IPS-20b (cell line): ENCODE measurements around the gene OS9.
"Not testable (repeated sequence)": the region's sequence is repeated elsewhere in the genome, so short reads cannot be mapped to it uniquely, and the experiment has no call there.

Experiments used
- H3K27ac ChIP-seq: one replicate; pipeline ENCODE4 v1.5.1; 2013; ENCODE audit warnings: low read length
- H3K27me3 ChIP-seq: 2 replicates; pipeline ENCODE4 v1.6.1; 2013; ENCODE audit warnings: mild to moderate bottlenecking, low read length, inconsistent platforms; ENCODE audit not compliant: insufficient read depth
- H3K36me3 ChIP-seq: 2 replicates; pipeline ENCODE4 v1.6.1; 2013; ENCODE audit warnings: low read depth, mild to moderate bottlenecking, inconsistent platforms, low read length, moderate library complexity; ENCODE audit not compliant: insufficient read depth
- H3K4me1 ChIP-seq: 2 replicates; pipeline ENCODE4 v1.6.1; 2013; ENCODE audit warnings: mild to moderate bottlenecking, control low read depth, inconsistent platforms, low read length, moderate library complexity; ENCODE audit not compliant: insufficient read depth
- H3K4me3 ChIP-seq: 2 replicates; pipeline ENCODE4 v1.5.1; 2013; ENCODE audit warnings: mild to moderate bottlenecking, low read length, inconsistent platforms
- H3K9ac ChIP-seq: 2 replicates; pipeline ENCODE4 v1.6.1; 2013; ENCODE audit warnings: low read depth, mild to moderate bottlenecking, inconsistent platforms, low read length, moderate library complexity
- H3K9me3 ChIP-seq: 2 replicates; pipeline ENCODE4 v1.6.1; 2013; ENCODE audit warnings: mild to moderate bottlenecking, low read depth, low read length, inconsistent platforms; ENCODE audit not compliant: insufficient read depth

Gene OS9

DNA sequence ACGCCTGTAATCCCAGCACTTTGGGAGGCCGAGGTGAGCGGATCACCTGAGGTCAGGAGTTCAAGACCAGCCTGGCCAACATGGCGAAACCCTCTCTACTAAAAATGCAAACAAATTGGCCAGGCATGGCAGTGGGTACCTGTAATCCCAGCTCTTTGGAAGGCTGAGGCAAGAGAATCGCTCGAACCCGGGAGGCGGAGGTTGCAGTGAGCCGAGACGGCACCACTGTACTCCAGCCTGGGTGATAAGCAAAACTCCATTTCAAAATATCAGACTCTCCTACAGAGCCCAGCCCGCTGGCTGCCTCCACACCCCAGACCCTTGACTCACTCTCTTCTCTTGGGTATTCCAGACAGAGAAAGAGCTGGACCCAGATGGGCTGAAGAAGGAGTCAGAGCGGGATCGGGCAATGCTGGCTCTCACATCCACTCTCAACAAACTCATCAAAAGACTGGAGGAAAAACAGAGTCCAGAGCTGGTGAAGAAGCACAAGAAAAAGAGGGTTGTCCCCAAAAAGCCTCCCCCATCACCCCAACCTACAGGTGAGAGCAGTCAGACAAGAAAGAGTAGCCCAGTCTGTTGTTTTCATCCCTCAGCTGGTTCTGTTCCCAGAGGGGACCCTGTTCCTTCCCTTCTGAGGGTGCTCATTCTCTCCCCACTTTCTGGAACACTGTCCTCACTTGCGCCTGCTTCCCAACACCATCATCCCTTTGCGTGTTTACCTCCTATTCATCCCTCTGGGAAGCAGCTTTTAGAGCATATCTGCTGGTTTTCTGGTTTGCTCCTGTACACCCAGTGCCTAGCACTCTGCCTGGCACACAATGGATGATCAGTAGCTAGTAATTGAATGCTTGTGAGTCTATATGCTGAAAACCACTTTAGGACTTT, 25.0 kb downstream of the OS9 start:
- no peaks in the 10 kb centered on the region for H3K4me1 ChIP-seq
- no peaks in the 10 kb centered on the region for H3K9me3 ChIP-seq
- no peak overlapping the region for H3K27ac ChIP-seq
- peaks cover 18% of the 10 kb centered on the region for H3K36me3 ChIP-seq
- H3K4me3 ChIP-seq, result no peak overlapping the region
- H3K9ac ChIP-seq, result no peak overlapping the region
- H3K27me3 ChIP-seq, result peaks cover 13% of the 10 kb centered on the region

DNA sequence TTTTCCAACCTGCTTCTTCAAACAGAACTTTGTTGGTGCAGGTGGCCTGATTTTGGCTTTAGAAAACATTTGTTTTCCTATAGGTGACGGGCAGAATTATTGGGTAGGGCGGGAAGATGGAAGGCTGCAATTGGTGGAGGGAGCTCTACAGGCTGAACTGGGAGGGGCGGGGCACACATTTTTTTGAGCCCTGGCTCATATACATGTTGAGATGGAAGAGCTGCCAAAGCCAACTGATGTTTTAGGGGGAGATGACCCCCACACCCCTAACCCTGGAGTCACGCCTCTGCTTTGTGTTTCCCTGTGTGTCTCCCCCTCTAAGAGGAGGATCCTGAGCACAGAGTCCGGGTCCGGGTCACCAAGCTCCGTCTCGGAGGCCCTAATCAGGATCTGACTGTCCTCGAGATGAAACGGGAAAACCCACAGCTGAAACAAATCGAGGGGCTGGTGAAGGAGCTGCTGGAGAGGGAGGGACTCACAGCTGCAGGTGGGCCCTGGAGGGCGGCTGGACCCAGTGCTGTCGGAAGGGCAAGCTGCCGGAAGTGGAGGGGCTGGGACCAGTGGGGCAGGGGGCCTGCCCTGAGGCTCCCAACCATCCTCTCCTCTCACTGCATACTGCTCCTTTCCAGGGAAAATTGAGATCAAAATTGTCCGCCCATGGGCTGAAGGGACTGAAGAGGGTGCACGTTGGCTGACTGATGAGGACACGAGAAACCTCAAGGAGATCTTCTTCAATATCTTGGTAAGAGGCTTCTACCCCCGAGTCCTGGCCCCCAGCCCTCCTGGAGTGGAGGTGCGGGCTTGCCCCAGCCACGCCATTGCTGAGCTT, 26.1 kb downstream of the OS9 start:
- H3K4me3 ChIP-seq, result no peak overlapping the region
- no peak overlapping the region for H3K9ac ChIP-seq
- H3K27me3 ChIP-seq, result peaks cover 24% of the 10 kb centered on the region
- H3K27ac ChIP-seq, result no peak overlapping the region
- H3K36me3 ChIP-seq, result peaks cover 18% of the 10 kb centered on the region
- H3K9me3 ChIP-seq, result no peaks in the 10 kb centered on the region
- no peaks in the 10 kb centered on the region for H3K4me1 ChIP-seq

DNA sequence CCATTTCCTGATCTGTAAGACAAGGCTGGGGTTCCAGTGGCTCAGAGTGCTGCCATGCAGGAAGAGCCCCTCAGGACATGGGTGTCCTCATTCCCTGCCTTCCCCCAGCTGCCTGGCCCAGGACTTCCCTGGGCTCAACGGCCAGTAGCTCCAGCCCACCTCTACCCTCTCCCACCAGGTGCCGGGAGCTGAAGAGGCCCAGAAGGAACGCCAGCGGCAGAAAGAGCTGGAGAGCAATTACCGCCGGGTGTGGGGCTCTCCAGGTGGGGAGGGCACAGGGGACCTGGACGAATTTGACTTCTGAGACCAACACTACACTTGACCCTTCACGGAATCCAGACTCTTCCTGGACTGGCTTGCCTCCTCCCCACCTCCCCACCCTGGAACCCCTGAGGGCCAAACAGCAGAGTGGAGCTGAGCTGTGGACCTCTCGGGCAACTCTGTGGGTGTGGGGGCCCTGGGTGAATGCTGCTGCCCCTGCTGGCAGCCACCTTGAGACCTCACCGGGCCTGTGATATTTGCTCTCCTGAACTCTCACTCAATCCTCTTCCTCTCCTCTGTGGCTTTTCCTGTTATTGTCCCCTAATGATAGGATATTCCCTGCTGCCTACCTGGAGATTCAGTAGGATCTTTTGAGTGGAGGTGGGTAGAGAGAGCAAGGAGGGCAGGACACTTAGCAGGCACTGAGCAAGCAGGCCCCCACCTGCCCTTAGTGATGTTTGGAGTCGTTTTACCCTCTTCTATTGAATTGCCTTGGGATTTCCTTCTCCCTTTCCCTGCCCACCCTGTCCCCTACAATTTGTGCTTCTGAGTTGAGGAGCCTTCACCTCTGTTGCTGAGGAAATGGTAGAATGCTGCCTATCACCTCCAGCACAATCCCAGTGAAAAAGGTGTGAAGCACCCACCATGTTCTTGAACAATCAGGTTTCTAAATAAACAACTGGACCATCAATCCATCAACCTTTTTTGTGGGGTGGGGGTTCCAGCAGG, 27.0 kb downstream of the OS9 start:
- Histone ChIP-seq H3K9ac (no peak overlapping the region), H3K27me3 (peaks cover 32% of the 10 kb centered on the region), H3K36me3 (peaks cover 18% of the 10 kb centered on the region), H3K27ac (no peak overlapping the region), H3K9me3 (no peaks in the 10 kb centered on the region), H3K4me1 (no peaks in the 10 kb centered on the region), H3K4me3 (no peak overlapping the region)

DNA sequence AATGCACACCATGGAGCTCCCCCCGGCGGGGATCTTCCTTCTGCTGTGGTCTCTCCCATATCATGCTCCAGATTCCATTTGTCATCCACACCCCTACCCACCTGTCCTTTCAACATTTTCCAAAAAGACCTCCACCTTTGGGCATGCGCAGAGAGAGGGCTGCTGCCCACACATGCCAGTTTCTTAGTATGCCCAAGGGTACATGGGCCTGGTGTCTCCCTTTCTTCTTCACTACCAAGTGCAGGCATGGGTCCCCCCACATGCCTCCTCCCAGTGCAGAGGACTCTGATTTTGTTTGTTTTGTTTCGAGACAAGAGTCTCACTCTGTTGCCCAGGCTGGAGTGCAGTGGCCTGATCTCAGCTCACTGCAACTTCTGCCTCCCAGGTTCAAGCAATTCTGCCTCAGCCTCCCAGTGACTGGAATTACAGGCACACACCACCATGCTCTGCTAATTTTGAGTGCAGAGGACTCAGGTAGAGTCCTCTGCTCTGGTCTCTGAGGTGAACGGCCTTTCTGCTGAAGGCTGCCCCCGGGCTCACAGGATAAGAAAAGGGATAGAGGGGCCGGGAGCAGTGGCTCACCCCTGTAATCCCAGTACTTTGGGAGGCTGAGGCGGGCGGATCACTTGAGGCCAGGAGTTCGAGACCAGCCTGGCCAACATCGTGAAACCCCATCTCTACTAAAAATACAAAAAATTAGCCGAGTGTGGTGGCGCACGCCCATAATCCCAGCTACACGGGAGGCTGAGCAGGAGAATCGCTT, 28.1 kb downstream of the OS9 start:
- H3K4me1 ChIP-seq, H3K9ac ChIP-seq, H3K27ac ChIP-seq, H3K4me3 ChIP-seq, H3K9me3 ChIP-seq: not testable (repeated sequence)
- Histone ChIP-seq H3K36me3 (peaks cover 18% of the 10 kb centered on the region), H3K27me3 (peaks cover 43% of the 10 kb centered on the region)

DNA sequence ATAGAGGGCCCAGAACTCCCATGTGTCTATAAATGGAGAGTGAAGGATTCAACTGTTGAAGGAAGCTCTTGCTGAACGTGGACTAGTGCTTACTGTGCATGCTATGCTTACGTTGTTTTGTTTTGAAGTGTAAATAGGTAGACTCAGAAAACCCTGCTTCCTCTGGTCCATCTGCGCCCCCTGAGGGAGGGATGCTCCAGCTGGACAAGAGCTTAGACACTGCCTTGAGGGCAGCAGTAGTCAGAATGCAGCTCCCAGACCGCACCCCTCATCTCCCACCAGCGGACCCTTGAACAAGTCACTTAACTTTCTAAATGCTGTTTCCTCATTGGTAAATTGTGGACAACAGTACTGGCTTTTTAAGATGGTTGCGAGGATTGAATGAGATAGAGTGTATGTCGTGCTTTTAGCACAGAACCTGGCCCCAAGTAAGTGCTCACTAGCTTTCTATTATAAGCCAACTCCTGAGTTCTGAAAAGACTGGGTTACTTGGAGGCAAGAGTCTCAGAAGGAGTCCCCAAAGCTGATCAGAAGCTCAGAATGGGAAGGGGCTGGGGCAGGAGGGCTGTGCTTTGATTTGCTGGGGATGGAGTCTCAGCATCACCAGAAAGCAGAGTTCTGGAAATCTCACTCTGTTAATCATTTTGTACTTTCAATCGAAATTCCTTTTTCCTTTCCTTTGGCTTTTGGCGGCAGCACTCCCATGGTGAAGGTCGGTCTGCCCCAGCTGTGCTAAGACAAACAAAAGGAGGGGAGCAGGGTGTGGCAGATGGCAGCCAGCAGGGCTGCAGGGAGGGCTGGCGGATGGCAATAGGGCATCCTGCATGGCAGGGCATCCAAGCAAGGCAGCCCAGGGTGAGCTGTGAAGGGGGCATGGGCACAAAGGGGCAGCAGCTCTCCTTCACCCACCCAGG, 29.0 kb downstream of the OS9 start:
- H3K27ac ChIP-seq, result no peak overlapping the region

GRCh38 chr12:57723630-57723962, 29.7 kb downstream of the OS9 start:
- Histone ChIP-seq H3K9ac (no peak overlapping the region), H3K4me1 (peaks cover 5% of the 10 kb centered on the region; the same call in 1 of the 2 replicates), H3K4me3 (no peak overlapping the region), H3K36me3 (peaks cover 9% of the 10 kb centered on the region), H3K27ac (no peak overlapping the region), H3K9me3 (no peaks in the 10 kb centered on the region), H3K27me3 (peaks cover 59% of the 10 kb centered on the region)

More for the DNA sequence above, 29.0 kb downstream of the OS9 start:
- H3K9me3 ChIP-seq, result no peaks in the 10 kb centered on the region
- peaks cover 15% of the 10 kb centered on the region for H3K36me3 ChIP-seq
- H3K4me1 ChIP-seq, result peaks cover 5% of the 10 kb centered on the region; the same call in 1 of the 2 replicates
- H3K4me3 ChIP-seq, result no peak overlapping the region
- H3K27me3 ChIP-seq, result peaks cover 52% of the 10 kb centered on the region
- no peak overlapping the region for H3K9ac ChIP-seq

- H3K9me3 ChIP-seq, result no peaks in the 10 kb centered on the region
- no peak overlapping the region for H3K27ac ChIP-seq
- no peak overlapping the region for H3K9ac ChIP-seq
- no peak overlapping the region for H3K4me3 ChIP-seq
- peaks cover 5% of the 10 kb centered on the region; the same call in 1 of the 2 replicates for H3K4me1 ChIP-seq
- peaks cover 5% of the 10 kb centered on the region for H3K36me3 ChIP-seq
- H3K27me3 ChIP-seq, result peaks cover 65% of the 10 kb centered on the region
Measured at GRCh38 chr12:57724003-57724935, 30.3 kb downstream of the OS9 start.

DNA sequence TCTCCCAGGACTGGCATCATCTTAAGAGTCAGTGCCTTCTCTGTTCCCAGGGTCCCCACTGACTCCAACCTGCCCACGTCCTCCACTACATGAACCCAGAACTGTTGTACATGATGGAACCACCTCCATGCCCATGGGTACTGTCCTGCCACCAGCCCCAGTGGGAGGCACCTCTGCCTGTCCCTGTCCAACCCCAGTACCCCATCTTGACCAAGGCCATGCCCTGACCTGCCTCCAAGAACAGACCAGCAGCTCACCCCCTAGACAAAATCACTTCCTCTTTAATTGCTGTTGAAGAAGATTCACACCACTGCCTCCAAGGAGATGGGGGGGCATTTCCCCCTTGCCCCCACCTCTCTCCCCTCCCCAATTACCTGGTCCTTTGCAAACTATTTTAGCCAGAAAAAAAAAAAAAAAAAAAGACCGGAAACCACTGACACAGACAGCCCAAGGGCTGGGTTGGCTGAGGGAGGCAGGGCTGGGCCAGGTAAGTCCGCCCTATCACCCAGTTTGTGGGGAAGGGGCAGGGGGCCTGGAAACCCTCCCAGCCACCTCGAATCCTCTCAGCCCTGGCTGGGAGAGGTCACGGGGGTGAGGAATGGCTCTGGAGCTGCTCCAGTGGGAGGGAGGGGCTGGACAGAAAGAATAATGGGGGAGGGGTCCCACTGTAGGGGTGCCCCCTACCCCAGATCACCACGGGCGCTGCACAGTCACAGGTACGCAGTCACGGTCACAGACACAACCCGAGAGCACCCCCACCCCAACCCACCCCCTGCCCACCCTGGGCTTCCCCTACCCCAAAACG, 31.2 kb downstream of the OS9 start:
- Histone ChIP-seq H3K27me3 (peaks cover 74% of the 10 kb centered on the region), H3K9me3 (no peaks in the 10 kb centered on the region), H3K36me3 (no peaks in the 10 kb centered on the region), H3K4me3 (no peak overlapping the region), H3K4me1 (peaks cover 5% of the 10 kb centered on the region; the same call in 1 of the 2 replicates), H3K9ac (no peak overlapping the region), H3K27ac (no peak overlapping the region)

DNA sequence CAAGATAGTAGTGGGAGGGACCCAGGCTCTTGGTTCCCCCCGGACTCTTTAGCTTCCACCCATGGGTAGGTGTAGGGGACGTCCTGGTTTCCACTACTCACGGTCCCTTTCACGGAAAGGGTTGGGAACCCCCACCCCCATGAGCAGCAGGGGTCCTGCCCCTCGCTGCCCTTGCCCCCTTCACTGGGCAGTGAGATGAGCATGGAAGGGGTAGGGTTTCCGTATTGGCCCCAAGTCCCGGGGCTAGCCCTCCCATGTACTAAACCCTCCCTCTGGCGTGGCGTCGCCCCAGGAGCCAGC, 31.9 kb downstream of the OS9 start:
- Histone ChIP-seq H3K9ac (no peak overlapping the region), H3K27me3 (peaks cover 81% of the 10 kb centered on the region), H3K36me3 (no peaks in the 10 kb centered on the region), H3K4me1 (peaks cover 5% of the 10 kb centered on the region; the same call in 1 of the 2 replicates), H3K9me3 (no peaks in the 10 kb centered on the region), H3K27ac (no peak overlapping the region), H3K4me3 (peak overlapping the region; percentile 79)
